WTC11 (cell line): ENCODE results near the gene MYL7. TPM values are rescaled to one million over a fixed set of nuclear protein-coding genes. Genes with fewer than 3 reads are reported as not detected.

Experiments
- ATAC-seq: fragments of 200-7000 bp; cut with Tn5 transposase; 2 replicates; pipeline ENCODE4 v1.10.0; 2021; ENCODE audit warnings: mild to moderate bottlenecking, moderate library complexity
- CTCF ChIA-PET: fragments of 300-600 bp; sonication (Branson Sonifier 250); formaldehyde crosslinking; loops from one replicate; lab custom pipeline; 2021; ENCODE audit warnings: antibody characterized with exemption; lab: Charles Lee
- POLR2A ChIA-PET: fragments of 350-600 bp; sonication (Branson Sonifier 250); formaldehyde crosslinking; loops from one replicate; lab custom pipeline; 2021; ENCODE audit warnings: antibody characterized with exemption; lab: Charles Lee
- DNase-seq: peaks from one replicate; pipeline ENCODE4 v3.0.0; 2021; ENCODE audit warnings: low spot score
- H3K27ac Mint-ChIP-seq: 2 replicates; pipeline ENCODE4 v1.8.0; 2021; ENCODE audit warnings: mixed read lengths
- H3K27me3 Mint-ChIP-seq: 2 replicates; pipeline ENCODE4 v1.8.0; 2021; ENCODE audit warnings: low read depth, mild to moderate bottlenecking, moderate library complexity, mixed read lengths
- H3K36me3 Mint-ChIP-seq: 2 replicates; pipeline ENCODE4 v1.8.0; 2021; ENCODE audit warnings: mixed read lengths
- H3K4me1 Mint-ChIP-seq: 2 replicates; pipeline ENCODE4 v1.8.0; 2022; ENCODE audit warnings: mixed read lengths
- H3K4me3 Mint-ChIP-seq: 2 replicates; pipeline ENCODE4 v1.8.0; 2021; ENCODE audit warnings: mild to moderate bottlenecking, moderate library complexity, mixed read lengths
- H3K9me3 Mint-ChIP-seq: 2 replicates; pipeline ENCODE4 v1.8.0; 2021; ENCODE audit warnings: mixed read lengths
- AR ChIP-seq: fragments of 250-450 bp; sonication (Bioruptor Pico); IDR thresholded peaks from 2 replicates; pipeline ENCODE4 v1.9.0; 2021; ENCODE audit warnings: mild to moderate bottlenecking
- E2F5 ChIP-seq: sonication (generic); formaldehyde crosslinking; IDR thresholded peaks from 2 replicates; pipeline ENCODE4 v1.8.1; 2022; ENCODE audit warnings: mild to moderate bottlenecking, moderate library complexity, missing genetic modification reagents
- ELF4 ChIP-seq: sonication (generic); formaldehyde crosslinking; IDR thresholded peaks from 2 replicates; pipeline ENCODE4 v1.8.1; 2022; ENCODE audit warnings: low read depth, mild to moderate bottlenecking, moderate library complexity, missing genetic modification reagents
- FOXJ3 ChIP-seq: sonication (generic); formaldehyde crosslinking; IDR thresholded peaks from 2 replicates; pipeline ENCODE4 v1.9.0; 2021; ENCODE audit warnings: missing genetic modification reagents, mild to moderate bottlenecking, borderline replicate concordance
- GABPB1 ChIP-seq: sonication (generic); formaldehyde crosslinking; IDR thresholded peaks from 2 replicates; pipeline ENCODE4 v1.8.1; 2023; ENCODE audit warnings: mild to moderate bottlenecking, missing genetic modification reagents
- GTF2I ChIP-seq: fragments of 250-450 bp; sonication (Bioruptor Pico); conservative IDR thresholded peaks from 2 replicates; pipeline ENCODE4 v1.4.0; 2021; ENCODE audit warnings: mild to moderate bottlenecking
- JUN ChIP-seq: sonication (generic); formaldehyde crosslinking; IDR thresholded peaks from 2 replicates; pipeline ENCODE4 v1.8.0; 2023; ENCODE audit warnings: mild to moderate bottlenecking, missing genetic modification reagents
- MAX ChIP-seq: sonication (generic); formaldehyde crosslinking; IDR thresholded peaks from 2 replicates; pipeline ENCODE4 v1.8.0; 2022; ENCODE audit warnings: mild to moderate bottlenecking, missing genetic modification reagents
- NR1H2 ChIP-seq: sonication (generic); formaldehyde crosslinking; IDR thresholded peaks from 2 replicates; pipeline ENCODE4 v1.9.0; 2021; ENCODE audit warnings: mild to moderate bottlenecking, moderate library complexity, missing genetic modification reagents
- PRDM15 ChIP-seq: sonication (generic); formaldehyde crosslinking; IDR thresholded peaks from 2 replicates; pipeline ENCODE4 v1.8.0; 2022; ENCODE audit warnings: missing genetic modification reagents
- PREB ChIP-seq: sonication (generic); formaldehyde crosslinking; IDR thresholded peaks from 2 replicates; pipeline ENCODE4 v1.8.1; 2022; ENCODE audit warnings: mild to moderate bottlenecking, missing genetic modification reagents, moderate library complexity, borderline replicate concordance
- SMAD4 ChIP-seq: sonication (generic); formaldehyde crosslinking; IDR thresholded peaks from 2 replicates; pipeline ENCODE4 v1.8.0; 2022; ENCODE audit warnings: mild to moderate bottlenecking, missing genetic modification reagents
- SP1 ChIP-seq: sonication (generic); formaldehyde crosslinking; conservative IDR thresholded peaks from 2 replicates; pipeline ENCODE4 v1.8.1; 2022; ENCODE audit warnings: missing genetic modification reagents
- TEAD1 ChIP-seq: sonication (generic); formaldehyde crosslinking; IDR thresholded peaks from 2 replicates; pipeline ENCODE4 v1.8.0; 2022; ENCODE audit warnings: mild to moderate bottlenecking, missing genetic modification reagents
- TP53 ChIP-seq: sonication (generic); formaldehyde crosslinking; IDR thresholded peaks from 2 replicates; pipeline ENCODE4 v1.8.1; 2023; ENCODE audit warnings: mild to moderate bottlenecking, missing genetic modification reagents
- ZNF121 ChIP-seq: sonication (generic); formaldehyde crosslinking; IDR thresholded peaks from 2 replicates; pipeline ENCODE4 v1.8.0; 2023; ENCODE audit warnings: missing genetic modification reagents
- ZNF317 ChIP-seq: sonication (generic); formaldehyde crosslinking; IDR thresholded peaks from 2 replicates; pipeline ENCODE4 v1.8.1; 2023; ENCODE audit warnings: low read depth, mild to moderate bottlenecking, moderate library complexity, missing genetic modification reagents, borderline replicate concordance
- ZNF396 ChIP-seq: fragments of 250-450 bp; sonication (Bioruptor Pico); IDR thresholded peaks from 2 replicates; pipeline ENCODE4 v1.8.0; 2021; ENCODE audit warnings: mild to moderate bottlenecking, moderate library complexity, borderline replicate concordance
- ZNF532 ChIP-seq: fragments of 250-450 bp; sonication (Bioruptor Pico); IDR thresholded peaks from 2 replicates; pipeline ENCODE4 v1.9.0; 2021; ENCODE audit warnings: mild to moderate bottlenecking, borderline replicate concordance
- total RNA-seq: library from RNA; stranded (reverse); gene quantifications from 3 replicates; pipeline ENCODE4 v1.2.3, GENCODE V29; 2021

Gene MYL7
- total RNA-seq, 1 experiment from 2014 or later, result 0.90 TPM

- no peak for ATAC-seq
- H3K9me3 Mint-ChIP-seq, result no peaks in the 10 kb centered on the region
- no peak overlapping the region for H3K27ac Mint-ChIP-seq
- POLR2A ChIA-PET, result no interaction called here
- H3K27me3 Mint-ChIP-seq, result peaks cover 17% of the 10 kb centered on the region
- H3K4me3 Mint-ChIP-seq, result no peak overlapping the region
- TF ChIP-seq JUN (CRISPR knock-in tag) (no peak), ZNF532 (CRISPR knock-in tag) (no peak), AR (CRISPR knock-in tag) (no peak), TP53 (no peak), ZNF121 (no peak), SP1 (CRISPR knock-in tag) (no peak), GABPB1 (CRISPR knock-in tag) (no peak)
- TF ChIP-seq, all 79 proteins: peak for 0
- no peak for DNase-seq
- CTCF ChIA-PET, result interaction anchor here (0.9 kb wide), 1 partner anchor 75 kb away, joined by 3 read pairs; no protein-coding TSS in a partner anchor
- H3K4me1 Mint-ChIP-seq, result no peaks in the 10 kb centered on the region
- no peaks in the 10 kb centered on the region for H3K36me3 Mint-ChIP-seq
Measured at GRCh38 chr7:44139311-44140010, 1.7 kb downstream of the MYL7 start.

- Mint-ChIP-seq H3K27ac (no peak overlapping the region), H3K36me3 (no peaks in the 10 kb centered on the region), H3K4me3 (no peak overlapping the region), H3K4me1 (no peaks in the 10 kb centered on the region), H3K27me3 (peaks cover 17% of the 10 kb centered on the region), H3K9me3 (no peaks in the 10 kb centered on the region)
- DNase-seq (no peak), ATAC-seq (peak; percentile 58)
- ChIA-PET CTCF (interaction anchor here (1.6 kb wide), 1 partner anchor 15 kb away, joined by 5 read pairs; no protein-coding TSS in a partner anchor), POLR2A (no interaction called here)
- TF ChIP-seq E2F5 (CRISPR knock-in tag) (no peak), PREB (CRISPR knock-in tag) (no peak), PRDM15 (CRISPR knock-in tag) (no peak), NR1H2 (CRISPR knock-in tag) (no peak), ZNF396 (CRISPR knock-in tag) (no peak), GTF2I (CRISPR knock-in tag) (no peak), FOXJ3 (CRISPR knock-in tag) (no peak), ELF4 (no peak), ZNF317 (CRISPR knock-in tag) (no peak), TEAD1 (CRISPR knock-in tag) (no peak), SMAD4 (CRISPR knock-in tag) (no peak), SP1 (CRISPR knock-in tag) (no peak), MAX (no peak)
Measured at GRCh38 chr7:44138698-44139097, 2.4 kb downstream of the MYL7 start.
